Lower leg skin (tissue), 4 donors: Measurements from ENCODE around the gene KLF1. TPM values are rescaled to one million over a fixed set of nuclear protein-coding genes. Genes with fewer than 3 reads are reported as not detected.

Experiments used
- DNase-seq, 2 donors: peaks; one replicate each; pipeline ENCODE4 v3.0.0-alpha.2; 2019; ENCODE audit warnings: low spot score in 2 of 2
- H3K4me3 ChIP-seq: fragments of 200-600 bp; sonication (generic); 2 replicates; pipeline ENCODE4 v1.5.1; 2017; ENCODE audit warnings: mild to moderate bottlenecking, low read depth; ENCODE audit not compliant: poor library complexity, severe bottlenecking
- POLR2A ChIP-seq, 2 donors: fragments of 450-650 bp; IDR thresholded peaks; one replicate each; pipeline ENCODE4 v1.6.1; 2016 to 2017; ENCODE audit warnings: antibody characterized with exemption in 2 of 2, mild to moderate bottlenecking in 1 of 2, moderate library complexity in 1 of 2
- WGBS, 2 donors: methylation state at CpG; one replicate each; pipeline ENCODE4 v1.1.5; 2018; 5-methylcytosine and 5-hydroxymethylcytosine counted together
- intact Hi-C: fragments of 100-400 bp; cut with DNase I; formaldehyde crosslinking; loops from one replicate; pipeline ENCODE4 v1.15.0; 2023; ENCODE audit warnings: low total_unique reads
- microRNA-seq, 2 donors: library from miRNA; unstranded; fragments of <30 nt; microRNA quantifications; one replicate each; pipeline ENCODE4, GENCODE V29; 2016; ENCODE audit warnings: borderline replicate concordance in 2 of 2, borderline number of aligned reads in 1 of 2
- total RNA-seq, 4 donors: library from RNA; depleted of rRNA; stranded (reverse); fragments of >200 nt; gene quantifications; one replicate each; pipeline ENCODE4 v1.1.0, GENCODE V29; 2016
- TF ChIP-seq, protein P1 (sequence below), 3 donors: fragments of 450-650 bp; IDR thresholded peaks; one replicate each; pipeline ENCODE4 v1.5.1; 2016; ENCODE audit warnings: antibody characterized with exemption in 3 of 3, mild to moderate bottlenecking in 3 of 3, moderate library complexity in 2 of 3

Gene KLF1
- total RNA-seq, 4 donors from 2014 or later, result 0.13 TPM; not detected in 3

DNA sequence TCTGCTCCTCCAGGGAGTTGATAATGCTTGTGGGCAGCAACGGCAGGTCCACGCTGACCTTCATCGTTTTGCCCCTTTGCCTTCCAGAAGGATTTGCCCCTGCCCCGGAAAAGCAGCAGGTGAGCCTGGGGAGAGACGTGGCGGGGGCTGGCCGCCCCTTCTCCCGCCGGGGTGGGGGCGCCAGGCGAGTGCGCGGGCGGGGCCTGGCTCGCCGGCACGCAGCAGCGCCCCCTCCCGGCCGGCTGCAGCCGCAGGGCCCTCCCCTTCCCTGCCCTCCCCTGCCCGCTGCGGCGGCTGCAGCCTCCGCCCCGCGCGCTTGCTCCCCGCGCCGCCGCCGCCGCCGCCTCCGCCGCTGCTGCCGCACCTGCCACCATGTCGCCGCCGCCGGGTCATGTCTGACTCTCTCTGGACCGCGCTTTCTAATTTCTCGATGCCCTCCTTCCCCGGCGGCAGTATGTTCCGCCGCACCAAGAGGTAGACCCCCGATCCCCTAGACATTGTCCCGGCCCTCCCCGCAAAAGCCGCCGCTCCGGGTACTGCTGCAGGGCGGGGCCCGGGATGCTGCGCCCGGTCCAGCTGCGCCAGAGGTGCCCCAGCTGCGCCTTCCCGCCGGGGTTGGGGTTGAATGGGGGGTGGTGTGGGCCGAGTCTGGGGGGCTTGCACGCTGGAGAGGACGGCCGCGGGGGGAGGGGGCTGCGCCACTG lies 48.7 kb downstream of the KLF1 start, which contains the start of gene MAST1:
Gene MAST1, plus strand, starts transcription at position 334 of the 704 bp plus-strand sequence. Its CDS starts 58 bp downstream, at position 392.
- intact Hi-C loops, result no loop called here
- DNase-seq, result no peak
- H3K4me3 ChIP-seq, result peak within 1 kb of the TSS; percentile 26
- TF ChIP-seq POLR2A (IDR thresholded peaks at IDR 0.05), result no peak
- TF ChIP-seq, protein P1, sequence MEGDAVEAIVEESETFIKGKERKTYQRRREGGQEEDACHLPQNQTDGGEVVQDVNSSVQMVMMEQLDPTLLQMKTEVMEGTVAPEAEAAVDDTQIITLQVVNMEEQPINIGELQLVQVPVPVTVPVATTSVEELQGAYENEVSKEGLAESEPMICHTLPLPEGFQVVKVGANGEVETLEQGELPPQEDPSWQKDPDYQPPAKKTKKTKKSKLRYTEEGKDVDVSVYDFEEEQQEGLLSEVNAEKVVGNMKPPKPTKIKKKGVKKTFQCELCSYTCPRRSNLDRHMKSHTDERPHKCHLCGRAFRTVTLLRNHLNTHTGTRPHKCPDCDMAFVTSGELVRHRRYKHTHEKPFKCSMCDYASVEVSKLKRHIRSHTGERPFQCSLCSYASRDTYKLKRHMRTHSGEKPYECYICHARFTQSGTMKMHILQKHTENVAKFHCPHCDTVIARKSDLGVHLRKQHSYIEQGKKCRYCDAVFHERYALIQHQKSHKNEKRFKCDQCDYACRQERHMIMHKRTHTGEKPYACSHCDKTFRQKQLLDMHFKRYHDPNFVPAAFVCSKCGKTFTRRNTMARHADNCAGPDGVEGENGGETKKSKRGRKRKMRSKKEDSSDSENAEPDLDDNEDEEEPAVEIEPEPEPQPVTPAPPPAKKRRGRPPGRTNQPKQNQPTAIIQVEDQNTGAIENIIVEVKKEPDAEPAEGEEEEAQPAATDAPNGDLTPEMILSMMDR (IDR thresholded peaks at IDR 0.05), result no peak
- 1 to 4% methylated on average over 19 to 68 of the region's 69 CpGs for WGBS, 2 donors

DNA sequence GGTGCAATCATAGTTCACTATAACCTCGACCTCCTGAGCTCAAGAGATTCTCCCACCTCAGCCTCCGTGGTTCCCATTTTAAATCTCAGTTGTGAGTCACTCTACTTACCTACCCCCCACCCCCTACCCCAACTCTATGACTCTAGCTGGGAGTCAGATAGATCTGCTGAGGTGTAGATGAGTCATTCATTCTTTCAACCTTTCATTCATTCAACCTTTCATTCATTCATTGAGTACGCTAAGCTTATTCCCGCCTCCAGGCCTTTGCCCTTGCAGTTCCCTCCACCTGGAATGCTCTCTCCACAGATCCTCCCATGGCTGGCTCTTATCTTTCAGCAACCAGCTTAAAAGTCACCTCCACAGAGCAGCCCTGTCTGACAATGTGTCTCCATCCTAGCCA lies 49.8 kb downstream of the KLF1 start:
- H3K4me3 ChIP-seq, result no peak overlapping the region
- DNase-seq, result no peak
- intact Hi-C loops, result no loop called here
- TF ChIP-seq, protein P1 (IDR thresholded peaks at IDR 0.05), result no peak
- no peak for TF ChIP-seq POLR2A (IDR thresholded peaks at IDR 0.05)
- WGBS, 2 donors, result 74 to 78% methylated on average over 4 of the region's 4 CpGs

DNA sequence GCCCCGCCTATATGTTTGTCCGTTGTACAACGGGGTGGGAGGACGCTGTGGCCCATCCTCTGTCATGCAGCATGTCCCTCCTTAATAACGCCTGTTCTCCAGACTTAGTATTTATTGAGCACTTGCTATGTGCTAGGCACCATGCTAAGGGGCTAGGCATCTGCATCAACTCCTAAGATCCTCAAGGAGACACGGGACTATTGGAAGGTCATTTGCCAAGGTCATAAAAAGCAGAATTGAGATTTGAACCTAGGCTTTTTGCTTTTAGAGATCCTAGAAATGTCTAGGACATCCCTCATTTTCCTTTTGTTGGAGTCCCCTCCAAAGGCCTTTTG lies 50.5 kb downstream of the KLF1 start:
- no peak overlapping the region for H3K4me3 ChIP-seq
- no peak for TF ChIP-seq POLR2A (IDR thresholded peaks at IDR 0.05)
- TF ChIP-seq, protein P1 (IDR thresholded peaks at IDR 0.05), result no peak
- WGBS, 2 donors, result 5 to 11% methylated on average over 5 to 6 of the region's 6 CpGs
- intact Hi-C loops, result no loop called here
- no peak for DNase-seq

GRCh38 chr19:12834976-12835757 lies 51.8 kb downstream of the KLF1 start:
- no peak for DNase-seq
- intact Hi-C loops, result no loop called here
- WGBS, 2 donors, result 4 to 8% methylated on average over 38 to 39 of the region's 39 CpGs
- TF ChIP-seq, protein P1 (IDR thresholded peaks at IDR 0.05), result no peak
- TF ChIP-seq POLR2A (IDR thresholded peaks at IDR 0.05), result no peak
- H3K4me3 ChIP-seq, result no peak overlapping the region

- TF ChIP-seq, protein P1 (IDR thresholded peaks at IDR 0.05), result no peak
- no peak for TF ChIP-seq POLR2A (IDR thresholded peaks at IDR 0.05)
- no peak within 1 kb of the TSS for H3K4me3 ChIP-seq
- WGBS, 2 donors, result 3 to 11% methylated on average over 20 of the region's 20 CpGs
- no peak for DNase-seq
- intact Hi-C loops, result no loop called here
Observed at GRCh38 chr19:12834566-12834943, 52.4 kb downstream of the KLF1 start, which contains the start of gene RTBDN. RTBDN (minus strand) TSS chr19:12834579; CDS start chr19:12829979, 4,600 bp downstream.

Small RNA genes lying within 50 kb of the gene (microRNA-seq; reads per million reads assigned to microRNA genes)
- gene MIR5695 (0 to 0.68 reads per million in 2 donors), gene MIR6794 (0 reads per million in 2 donors)

Other genes starting within 250 kb of the KLF1 start
- gene MAN2B1, start 220.5 kb downstream of the KLF1 start, total RNA-seq, result 10 to 100 TPM; 52.8 to 83.0 (median 74.9) TPM
- gene WDR83, start 220.4 kb downstream of the KLF1 start, total RNA-seq, result 10 to 100 TPM; 15.3 to 23.7 (median 19.3) TPM
- gene DHPS, start 205.3 kb downstream of the KLF1 start, total RNA-seq, result 100 to 1,000 TPM; 101 to 218 (median 159) TPM
- not detected for gene GNG14, start 199.2 kb downstream of the KLF1 start, total RNA-seq
- gene FBXW9, start 190.6 kb downstream of the KLF1 start, total RNA-seq, result 10 to 100 TPM in 3 of 4 donors, 1 to 10 TPM in 1; 7.2 to 21.4 (median 13.1) TPM
- 100 to 1,000 TPM in 1 of 4 donors, 10 to 100 TPM in 3; 58.3 to 160 (median 89.9) TPM for gene TNPO2, start 163.3 kb downstream of the KLF1 start, total RNA-seq
- gene TRIR, start 152.5 kb downstream of the KLF1 start, total RNA-seq, result 100 to 1,000 TPM; 358 to 439 (median 390) TPM
- 10 to 100 TPM; 43.2 to 63.2 (median 53.4) TPM for gene GET3, start 149.7 kb downstream of the KLF1 start, total RNA-seq
- gene BEST2, start 135.4 kb downstream of the KLF1 start, total RNA-seq, result 100 to 1,000 TPM in 2 of 4 donors, 10 to 100 TPM in 2; 58.3 to 116 (median 85.5) TPM
- gene HOOK2, start 111.6 kb downstream of the KLF1 start, total RNA-seq, result 100 to 1,000 TPM in 1 of 4 donors, 10 to 100 TPM in 3; 49.9 to 122 (median 65.8) TPM
- 1,000 to 10,000 TPM in 1 of 4 donors, 100 to 1,000 TPM in 3; 608 to 1,091 (median 870) TPM for gene JUNB, start 95.7 kb downstream of the KLF1 start, total RNA-seq
- gene PRDX2, start 85.4 kb downstream of the KLF1 start, total RNA-seq, result 100 to 1,000 TPM; 266 to 459 (median 327) TPM
- 1 to 10 TPM in 1 of 4 donors, not detected in 3; 1.6 TPM for gene THSD8, start 85.1 kb downstream of the KLF1 start, total RNA-seq
- gene RNASEH2A, start 80.6 kb downstream of the KLF1 start, total RNA-seq, result 1 to 10 TPM; 3.3 to 7.8 (median 5.9) TPM
- gene RTBDN, start 52.6 kb downstream of the KLF1 start, total RNA-seq, result not detected
- gene MAST1, start 48.7 kb downstream of the KLF1 start, total RNA-seq, result 10 to 100 TPM in 2 of 4 donors, 1 to 10 TPM in 2; 5.9 to 20.8 (median 10.3) TPM
- gene DNASE2, start 5.8 kb downstream of the KLF1 start, total RNA-seq, result 10 to 100 TPM; 31.8 to 50.6 (median 36.6) TPM
- 10 to 100 TPM; 19.2 to 39.5 (median 24.6) TPM for gene GCDH, start 4.0 kb upstream of the KLF1 start, total RNA-seq
- gene SYCE2, start 32.1 kb upstream of the KLF1 start, total RNA-seq, result under 1 TPM in 1 of 4 donors, not detected in 3; 0.26 TPM
- 10 to 100 TPM; 45.9 to 71.4 (median 55.9) TPM for gene FARSA, start 46.5 kb upstream of the KLF1 start, total RNA-seq
- gene CALR, start 51.4 kb upstream of the KLF1 start, total RNA-seq, result 100 to 1,000 TPM; 171 to 350 (median 229) TPM
- 100 to 1,000 TPM; 101 to 128 (median 105) TPM for gene RAD23A, start 58.7 kb upstream of the KLF1 start, total RNA-seq
- gene GADD45GIP1, start 70.0 kb upstream of the KLF1 start, total RNA-seq, result 10 to 100 TPM; 21.8 to 42.3 (median 29.7) TPM
- under 1 TPM in 1 of 4 donors, not detected in 3; 0.32 TPM for gene DAND5, start 82.4 kb upstream of the KLF1 start, total RNA-seq
- 100 to 1,000 TPM; 119 to 177 (median 136) TPM for gene NFIX, start 108.3 kb upstream of the KLF1 start, total RNA-seq
- gene LYL1, start 215.7 kb upstream of the KLF1 start, total RNA-seq, result 1 to 10 TPM; 4.9 to 8.3 (median 7.0) TPM
- 10 to 100 TPM; 17.7 to 60.4 (median 32.7) TPM for gene TRMT1, start 229.5 kb upstream of the KLF1 start, total RNA-seq
- 10 to 100 TPM; 21.4 to 46.1 (median 39.8) TPM for gene NACC1, start 231.1 kb upstream of the KLF1 start, total RNA-seq